ENCODE results near the gene ACRBP.

The ACRBP gene

DNA sequence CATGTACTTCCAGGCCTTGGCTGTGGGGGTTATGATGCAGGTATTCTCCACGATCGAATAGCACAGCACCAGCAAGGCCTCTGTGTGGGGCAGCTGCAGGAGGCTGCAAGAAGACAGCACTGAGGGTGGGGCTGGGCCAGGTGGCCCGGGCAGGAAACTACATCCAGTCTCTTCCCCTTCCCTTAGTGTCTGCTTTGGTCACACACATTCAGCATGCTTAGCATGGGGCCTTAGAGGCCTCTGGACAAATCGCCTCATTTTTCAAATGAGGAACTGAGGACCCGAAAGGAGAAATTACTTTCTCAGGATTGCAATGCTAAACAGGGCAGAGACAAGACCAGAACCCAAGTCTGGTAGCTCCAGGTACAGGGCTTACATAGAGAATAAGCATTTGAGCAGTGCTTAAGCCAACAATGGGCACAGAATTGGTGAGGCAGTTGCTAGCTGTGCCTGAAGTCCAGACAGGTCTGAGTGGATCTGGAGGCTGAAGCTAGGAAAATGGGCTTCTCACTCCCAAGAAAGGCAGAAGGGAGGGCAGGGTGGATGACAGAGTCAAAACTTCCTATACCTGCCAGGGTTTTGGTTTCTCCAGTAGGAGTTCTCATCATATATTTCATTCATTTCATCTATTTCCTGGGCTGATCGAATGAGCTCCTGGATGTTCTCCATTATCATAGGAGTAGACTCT, 3.5 kb downstream of the ACRBP start:
- H3K4me3 ChIP-seq (ENCODE audit: low read depth, low read length): no peak overlapping the region
- in situ Hi-C loops (cut with HindIII; ENCODE audit: low sequenced_read_pairs): no loop called here
- no peak for DNase-seq (ENCODE audit: low read depth, low spot score)
- TF ChIP-seq, protein P1, sequence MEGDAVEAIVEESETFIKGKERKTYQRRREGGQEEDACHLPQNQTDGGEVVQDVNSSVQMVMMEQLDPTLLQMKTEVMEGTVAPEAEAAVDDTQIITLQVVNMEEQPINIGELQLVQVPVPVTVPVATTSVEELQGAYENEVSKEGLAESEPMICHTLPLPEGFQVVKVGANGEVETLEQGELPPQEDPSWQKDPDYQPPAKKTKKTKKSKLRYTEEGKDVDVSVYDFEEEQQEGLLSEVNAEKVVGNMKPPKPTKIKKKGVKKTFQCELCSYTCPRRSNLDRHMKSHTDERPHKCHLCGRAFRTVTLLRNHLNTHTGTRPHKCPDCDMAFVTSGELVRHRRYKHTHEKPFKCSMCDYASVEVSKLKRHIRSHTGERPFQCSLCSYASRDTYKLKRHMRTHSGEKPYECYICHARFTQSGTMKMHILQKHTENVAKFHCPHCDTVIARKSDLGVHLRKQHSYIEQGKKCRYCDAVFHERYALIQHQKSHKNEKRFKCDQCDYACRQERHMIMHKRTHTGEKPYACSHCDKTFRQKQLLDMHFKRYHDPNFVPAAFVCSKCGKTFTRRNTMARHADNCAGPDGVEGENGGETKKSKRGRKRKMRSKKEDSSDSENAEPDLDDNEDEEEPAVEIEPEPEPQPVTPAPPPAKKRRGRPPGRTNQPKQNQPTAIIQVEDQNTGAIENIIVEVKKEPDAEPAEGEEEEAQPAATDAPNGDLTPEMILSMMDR (IDR thresholded peaks at IDR 0.05; ENCODE audit: low read depth, low read length): no peak

DNA sequence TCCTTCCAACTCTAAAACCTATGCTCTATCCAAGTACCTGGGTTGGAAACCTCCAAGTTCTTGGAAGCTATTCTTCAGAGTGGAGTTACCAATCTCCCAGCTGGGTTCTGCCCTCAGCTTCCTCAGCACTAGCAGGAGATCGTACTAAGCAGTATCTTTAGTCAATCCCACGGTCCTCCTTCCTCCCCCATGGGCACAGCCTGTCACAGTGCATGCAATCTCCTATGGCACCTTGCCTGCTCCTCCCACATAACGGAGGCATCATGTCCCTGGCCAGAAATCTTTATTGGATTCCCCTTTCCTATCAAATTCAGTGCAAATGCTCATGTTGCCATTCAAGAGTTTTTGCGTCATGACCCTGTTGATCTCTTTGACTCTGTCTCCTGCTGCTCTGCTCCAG, 6.1 kb downstream of the ACRBP start:
- DNase-seq (ENCODE audit: low read depth, low spot score): no peak

DNA sequence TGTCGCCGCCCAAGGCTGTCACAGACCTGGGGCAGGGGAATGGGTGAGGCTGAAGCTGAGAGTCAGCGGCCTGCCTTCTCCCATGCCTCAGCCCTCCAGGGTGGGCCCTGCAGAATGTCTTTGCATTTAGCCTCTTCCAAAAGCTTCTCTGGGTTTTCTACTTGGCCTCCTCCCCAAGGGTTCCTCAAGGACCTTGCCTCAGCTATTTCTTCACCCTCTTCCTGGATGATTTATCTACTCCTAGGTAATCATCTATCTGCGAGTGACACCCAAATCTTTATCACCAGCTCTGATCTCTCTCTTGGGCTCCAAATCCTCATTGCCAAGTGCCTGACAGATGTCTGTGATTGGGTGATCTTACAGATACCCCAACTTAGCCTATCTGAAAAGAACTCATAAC, 6.7 kb downstream of the ACRBP start:
- DNase-seq (ENCODE audit: low read depth, low spot score): no peak
- TF ChIP-seq, protein P1 (IDR thresholded peaks at IDR 0.05; ENCODE audit: low read depth, low read length): no peak
- in situ Hi-C loops (cut with HindIII; ENCODE audit: low sequenced_read_pairs): no loop called here
- no peak overlapping the region for H3K4me3 ChIP-seq (ENCODE audit: low read depth, low read length)

More for the DNA sequence above, 6.1 kb downstream of the ACRBP start:
- H3K4me3 ChIP-seq (ENCODE audit: low read depth, low read length): no peak overlapping the region
- TF ChIP-seq, protein P1 (IDR thresholded peaks at IDR 0.05; ENCODE audit: low read depth, low read length): no peak
- in situ Hi-C loops (cut with HindIII; ENCODE audit: low sequenced_read_pairs): no loop called here

DNA sequence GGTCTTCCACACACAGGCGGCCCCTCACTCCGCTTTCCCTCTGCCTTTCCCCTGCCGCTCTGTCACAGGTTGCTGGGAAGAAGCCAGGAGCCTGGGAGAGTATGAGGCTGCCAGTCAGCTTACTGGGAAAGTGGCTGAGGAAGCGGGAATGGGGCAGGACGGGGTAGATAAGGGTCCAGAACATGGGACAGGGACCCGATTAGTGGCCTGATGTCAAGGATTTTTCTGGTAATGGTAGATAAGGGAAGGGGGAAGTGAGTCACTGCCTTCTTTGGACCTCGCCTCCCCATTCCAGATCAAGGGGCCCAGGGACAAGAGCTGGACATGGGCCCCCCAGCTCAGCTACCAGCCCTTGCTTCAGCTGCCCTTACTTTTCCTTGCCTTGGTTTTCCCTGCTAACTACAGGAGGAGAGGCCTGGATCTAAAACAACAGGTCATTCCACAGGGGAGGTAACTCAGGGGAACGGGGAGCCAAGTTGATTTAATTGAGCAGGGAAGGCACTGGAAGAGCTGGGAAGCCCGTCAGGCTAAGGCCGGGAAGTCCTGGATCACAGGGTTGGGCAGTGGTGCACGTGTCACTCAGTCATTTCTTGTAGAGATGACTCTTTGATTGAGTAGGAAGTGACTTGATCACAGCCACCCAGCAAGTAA, 8.0 kb downstream of the ACRBP start:
- TF ChIP-seq, protein P1 (IDR thresholded peaks at IDR 0.05; ENCODE audit: low read depth, low read length): no peak
- in situ Hi-C loops (cut with HindIII; ENCODE audit: low sequenced_read_pairs): no loop called here
- H3K4me3 ChIP-seq (ENCODE audit: low read depth, low read length): no peak overlapping the region
- no peak for DNase-seq (ENCODE audit: low read depth, low spot score)

DNA sequence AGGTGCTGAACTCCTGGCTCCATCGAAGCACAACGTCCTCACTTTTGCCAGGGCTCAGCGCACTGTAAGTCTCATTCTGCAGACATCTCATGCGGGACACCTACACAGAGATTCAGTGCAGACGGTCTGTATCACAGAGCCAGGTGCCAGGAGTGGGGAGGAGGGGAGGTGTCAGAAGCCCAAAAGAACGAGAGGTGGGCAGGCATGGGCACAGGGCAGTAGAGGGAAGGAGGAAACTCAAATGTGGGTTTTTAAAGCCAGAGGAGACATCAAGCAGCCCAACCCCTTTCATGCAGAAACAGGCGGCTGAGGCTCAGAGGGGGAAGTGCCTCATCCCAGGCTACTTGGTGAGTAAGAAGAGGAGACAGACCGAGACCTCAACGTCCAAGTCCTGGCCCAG, 8.9 kb downstream of the ACRBP start:
- no peak overlapping the region for H3K4me3 ChIP-seq (ENCODE audit: low read depth, low read length)
- DNase-seq (ENCODE audit: low read depth, low spot score): no peak
- in situ Hi-C loops (cut with HindIII; ENCODE audit: low sequenced_read_pairs): no loop called here
- TF ChIP-seq, protein P1 (IDR thresholded peaks at IDR 0.05; ENCODE audit: low read depth, low read length): no peak

DNA sequence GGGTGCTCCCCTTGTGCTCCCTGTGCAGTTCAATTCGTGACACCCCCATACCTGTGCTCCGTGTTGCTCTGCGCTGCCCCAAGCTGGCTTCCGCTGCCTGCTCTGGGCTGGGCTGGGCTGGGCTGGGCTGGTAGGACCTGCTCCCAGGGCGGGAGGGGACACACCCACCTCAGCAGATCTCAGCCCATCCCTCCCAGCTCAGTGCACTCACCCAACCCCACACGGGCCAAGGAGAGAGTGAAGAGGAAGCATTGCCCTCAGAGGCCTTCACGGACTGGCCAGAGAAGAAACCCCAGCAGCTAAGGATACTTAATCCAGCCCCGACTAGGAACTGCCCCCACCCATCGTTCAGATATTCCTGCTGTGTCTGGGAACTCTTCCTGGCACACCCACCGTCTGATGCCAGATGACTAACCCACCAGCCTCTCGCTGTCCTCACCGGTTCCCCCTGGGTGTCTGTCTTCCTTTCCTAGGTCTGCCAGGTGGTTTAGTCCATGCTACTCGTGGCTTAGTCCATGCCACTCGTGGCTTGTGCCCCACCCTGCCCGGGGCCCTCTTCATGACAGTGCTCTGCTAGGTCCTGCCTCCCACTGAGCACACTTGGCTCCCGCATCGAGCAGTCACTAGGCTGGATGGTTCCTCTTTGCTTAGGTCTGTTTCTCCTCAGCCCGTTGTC, 11.2 kb downstream of the ACRBP start, which contains the start of gene LPAR5:
Gene LPAR5 (minus strand): TSS at position 104 of the 676 bp plus-strand sequence. CDS start 14,711 bp downstream, outside the sequence.
- DNase-seq (ENCODE audit: low read depth, low spot score): peak; percentile 46
- TF ChIP-seq, protein P1 (IDR thresholded peaks at IDR 0.05; ENCODE audit: low read depth, low read length): no peak
- in situ Hi-C loops (cut with HindIII; ENCODE audit: low sequenced_read_pairs): no loop called here
- H3K4me3 ChIP-seq (ENCODE audit: low read depth, low read length): no peak within 1 kb of the TSS
